H9 (cell line): ENCODE results near the gene CACNA2D4. TPM values are rescaled to one million over a fixed set of nuclear protein-coding genes. Genes with fewer than 3 reads are reported as not detected.

Source experiments
- DNase-seq: peaks from one replicate; pipeline ENCODE4 v3.0.0-alpha.2; 2017
- H2AFZ ChIP-seq: one replicate; pipeline ENCODE4 v1.6.1; 2013; ENCODE audit warnings: mild to moderate bottlenecking, low read length, control low read depth, moderate library complexity
- H2AK5ac ChIP-seq: 2 replicates; pipeline ENCODE4 v1.6.1; 2013; ENCODE audit warnings: low read length, control low read depth, mixed read lengths; ENCODE audit not compliant: insufficient read length
- H2BK120ac ChIP-seq: one replicate; pipeline ENCODE4 v1.6.1; 2013; ENCODE audit warnings: low read depth, mild to moderate bottlenecking, low read length, control low read depth, inconsistent platforms; ENCODE audit not compliant: poor library complexity, severe bottlenecking
- H2BK12ac ChIP-seq: 2 replicates; pipeline ENCODE4 v1.6.1; 2013; ENCODE audit warnings: low read length, control low read depth, mixed read lengths, low read depth; ENCODE audit not compliant: insufficient read length
- H2BK15ac ChIP-seq: 2 replicates; pipeline ENCODE4 v1.6.1; 2013; ENCODE audit warnings: low read depth, low read length, control low read depth
- H2BK20ac ChIP-seq: one replicate; pipeline ENCODE4 v1.6.1; 2013; ENCODE audit warnings: low read depth, mild to moderate bottlenecking, low read length, control low read depth, inconsistent platforms; ENCODE audit not compliant: poor library complexity, severe bottlenecking
- H2BK5ac ChIP-seq: 2 replicates; pipeline ENCODE4 v1.6.1; 2013; ENCODE audit warnings: low read length, control low read depth, mixed read lengths; ENCODE audit not compliant: insufficient read length
- H3K14ac ChIP-seq: 2 replicates; pipeline ENCODE4 v1.6.1; 2013; ENCODE audit warnings: low read length, control low read depth; ENCODE audit not compliant: insufficient read depth
- H3K18ac ChIP-seq: 2 replicates; pipeline ENCODE4 v1.6.1; 2013; ENCODE audit warnings: low read depth, mild to moderate bottlenecking, mixed read lengths, low read length, control low read depth; ENCODE audit not compliant: insufficient read length
- H3K23ac ChIP-seq: 2 replicates; pipeline ENCODE4 v1.6.1; 2013; ENCODE audit warnings: low read length, control low read depth, mixed read lengths, low read depth; ENCODE audit not compliant: insufficient read length
- H3K23me2 ChIP-seq: 2 replicates; pipeline ENCODE4 v1.6.1; 2013; ENCODE audit warnings: low read depth, mild to moderate bottlenecking, mixed read lengths, low read length, control low read depth; ENCODE audit not compliant: insufficient read length, poor library complexity, severe bottlenecking
- H3K27ac ChIP-seq: 2 replicates; pipeline ENCODE4 v1.5.1; 2013; ENCODE audit warnings: low read length, control low read depth, mixed read lengths, low read depth; ENCODE audit not compliant: insufficient read length
- H3K27me3 ChIP-seq: 2 replicates; pipeline ENCODE4 v1.6.1; 2013; ENCODE audit warnings: low read length, control low read depth, inconsistent platforms; ENCODE audit not compliant: insufficient read depth
- H3K4ac ChIP-seq: 2 replicates; pipeline ENCODE4 v1.6.1; 2013; ENCODE audit warnings: low read depth, mild to moderate bottlenecking, control low read depth, inconsistent platforms, low read length, moderate library complexity
- H3K4me1 ChIP-seq: 2 replicates; pipeline ENCODE4 v1.6.1; 2013; ENCODE audit warnings: low read length, control low read depth, inconsistent platforms; ENCODE audit not compliant: insufficient read depth
- H3K4me2 ChIP-seq: 2 replicates; pipeline ENCODE4 v1.6.1; 2013; ENCODE audit warnings: low read length, control low read depth, mixed read lengths; ENCODE audit not compliant: insufficient read length, insufficient read depth
- H3K56ac ChIP-seq: 2 replicates; pipeline ENCODE4 v1.6.1; 2013; ENCODE audit warnings: low read depth, mild to moderate bottlenecking, mixed read lengths, low read length, control low read depth; ENCODE audit not compliant: insufficient read length
- H3K79me1 ChIP-seq: 2 replicates; pipeline ENCODE4 v1.6.1; 2013; ENCODE audit warnings: low read depth, mild to moderate bottlenecking, moderate library complexity, low read length, control low read depth, inconsistent platforms; ENCODE audit not compliant: insufficient read depth, poor library complexity, severe bottlenecking
- H3K79me2 ChIP-seq: 2 replicates; pipeline ENCODE4 v1.6.1; 2013; ENCODE audit warnings: low read length, control low read depth, inconsistent platforms; ENCODE audit not compliant: insufficient read depth
- H3K9ac ChIP-seq: 2 replicates; pipeline ENCODE4 v1.6.1; 2013; ENCODE audit warnings: low read length, control low read depth, mixed read lengths; ENCODE audit not compliant: insufficient read length; ENCODE audit errors: extremely low read depth
- H3K9me3 ChIP-seq: one replicate; pipeline ENCODE4 v1.6.1; 2013; ENCODE audit warnings: low read depth, low read length, inconsistent platforms; ENCODE audit not compliant: control insufficient read depth
- H3T11ph ChIP-seq: one replicate; pipeline ENCODE4 v1.6.1; 2013; ENCODE audit warnings: mild to moderate bottlenecking, low read length, control low read depth, inconsistent platforms
- H4K20me1 ChIP-seq: one replicate; pipeline ENCODE4 v1.6.1; 2013; ENCODE audit not compliant: control insufficient read depth, insufficient read length, insufficient read depth
- H4K5ac ChIP-seq: 2 replicates; pipeline ENCODE4 v1.6.1; 2013; ENCODE audit warnings: low read depth, mild to moderate bottlenecking, mixed read lengths, low read length, control low read depth; ENCODE audit not compliant: insufficient read length
- H4K8ac ChIP-seq: replicated peaks from 2 replicates; pipeline ENCODE4 v1.6.1; 2013; ENCODE audit warnings: low read length, control low read depth, mixed read lengths, low read depth; ENCODE audit not compliant: insufficient read length
- H4K91ac ChIP-seq: 2 replicates; pipeline ENCODE4 v1.6.1; 2013; ENCODE audit warnings: low read depth, mild to moderate bottlenecking, moderate library complexity, mixed read lengths, low read length, control low read depth; ENCODE audit not compliant: insufficient read length
- H3K27ac Mint-ChIP-seq, 3 experiments: 2 replicates in 2 of 3; 3 replicates in 1 of 3; pipeline ENCODE4 v1.8.0; 2020 to 2021; ENCODE audit warnings: mixed read lengths in 3 of 3, mild to moderate bottlenecking in 1 of 3, moderate library complexity in 1 of 3
- H3K27me3 Mint-ChIP-seq: 2 replicates; pipeline ENCODE4 v1.8.0; 2021; ENCODE audit warnings: low read depth, mild to moderate bottlenecking, moderate library complexity, mixed read lengths
- H3K36me3 Mint-ChIP-seq, 3 experiments: 2 replicates in 2 of 3; 3 replicates in 1 of 3; pipeline ENCODE4 v1.8.0; 2020 to 2021; ENCODE audit warnings: low read depth in 3 of 3, mixed read lengths in 3 of 3; ENCODE audit not compliant: insufficient read depth in 1 of 3
- H3K4me1 Mint-ChIP-seq, 2 experiments: 2 replicates each; pipeline ENCODE4 v1.8.0; 2020; ENCODE audit warnings: mixed read lengths in 2 of 2
- H3K4me3 Mint-ChIP-seq, 2 experiments: 2 replicates in 1 of 2; 3 replicates in 1 of 2; pipeline ENCODE4 v1.8.0; 2020 to 2021; ENCODE audit warnings: mild to moderate bottlenecking in 2 of 2, mixed read lengths in 2 of 2, moderate library complexity in 1 of 2
- H3K9me3 Mint-ChIP-seq, 2 experiments: 2 replicates in 1 of 2; 3 replicates in 1 of 2; pipeline ENCODE4 v1.8.0; 2020; ENCODE audit warnings: mild to moderate bottlenecking in 2 of 2, mixed read lengths in 2 of 2, moderate library complexity in 1 of 2
- WGBS: extraction: QIAGEN DNeasy Blood & Tissue Kit; methylation state at CpG from one replicate; pipeline ENCODE4 v1.1.7; 2013; ENCODE audit warnings: missing lambda C conversion rate, low lambda C conversion rate, mixed read lengths; ENCODE audit not compliant: insufficient read length; ENCODE audit errors: extremely low coverage; 5-methylcytosine and 5-hydroxymethylcytosine counted together
- total RNA-seq: library from RNA; stranded (reverse); gene quantifications from 2 replicates; pipeline ENCODE4 v1.2.1, GENCODE V29; 2021
- TF ChIP-seq, protein P1 (sequence below): fragments of 200-600 bp; sonication (generic); conservative IDR thresholded peaks from 3 replicates; pipeline ENCODE4 v1.8.0; 2021; ENCODE audit warnings: antibody characterized with exemption, mild to moderate bottlenecking

Gene CACNA2D4
- total RNA-seq, 1 experiment from 2014 or later, result 0.79 TPM

DNA sequence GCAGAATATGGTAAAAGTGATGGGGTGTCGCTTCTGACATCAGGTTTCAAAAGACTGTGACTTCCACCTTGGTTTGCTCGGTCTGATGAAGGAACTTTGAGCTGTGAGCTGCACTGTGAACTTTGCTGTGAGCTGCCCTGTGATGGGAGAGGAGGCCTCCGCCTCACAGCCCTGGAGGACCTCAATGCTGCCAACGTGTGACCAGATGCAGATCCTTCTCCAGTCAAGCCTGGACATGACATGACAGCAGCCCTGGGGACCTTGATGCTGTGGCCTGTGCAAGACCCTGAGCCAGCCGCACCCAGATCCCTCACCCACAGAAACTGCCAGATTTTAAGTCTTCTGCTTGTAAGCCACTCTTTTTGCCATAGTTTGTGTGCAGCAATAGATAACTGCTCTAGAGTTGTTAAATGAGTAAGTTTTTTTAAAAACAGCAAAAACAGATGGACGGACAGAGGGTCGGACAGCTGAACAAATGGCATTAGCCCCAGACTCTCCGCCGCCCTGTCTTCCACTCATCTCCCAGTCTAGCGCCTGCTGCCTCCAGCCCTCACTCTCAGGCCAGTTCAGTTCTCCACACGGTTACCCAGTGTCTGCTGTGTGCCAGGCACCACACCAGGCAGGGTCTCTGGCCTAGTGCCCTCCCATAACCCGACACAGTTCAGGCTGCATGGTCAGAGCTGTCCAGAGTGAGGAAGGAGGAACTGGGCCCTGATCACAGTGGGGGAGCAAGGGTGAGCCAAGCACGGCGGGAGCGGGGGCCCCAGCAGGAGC, 111.2 kb downstream of the CACNA2D4 start:
- WGBS, result no CpG with 5 or more reads among the region's 15 CpGs
- DNase-seq, result no peak
- H3K4me2 ChIP-seq, result no peak overlapping the region
- no peak overlapping the region for H3T11ph ChIP-seq
- no peaks in the 10 kb centered on the region for H3K23me2 ChIP-seq
- no peak overlapping the region for H2BK5ac ChIP-seq
- H4K5ac ChIP-seq, result no peak overlapping the region
- Mint-ChIP-seq H3K36me3 (no peaks in the 10 kb centered on the region), H3K4me1 (peaks cover 0 to 6% of the 10 kb centered on the region in 2 experiments; a peak in 2 of 4 replicates), H3K27ac (no peak overlapping the region), H3K4me3 (no peak overlapping the region), H3K9me3 (no peaks in the 10 kb centered on the region), H3K27me3 (no peaks in the 10 kb centered on the region; the same call in 1 of the 2 replicates)
- no peak overlapping the region for H3K23ac ChIP-seq
- no peaks in the 10 kb centered on the region for H4K20me1 ChIP-seq
- H3K9me3 ChIP-seq, result no peaks in the 10 kb centered on the region
- H2BK120ac ChIP-seq, result no peak overlapping the region
- H3K56ac ChIP-seq, result no peak overlapping the region
- H3K4me1 ChIP-seq, result no peaks in the 10 kb centered on the region
- no peak overlapping the region for H4K8ac ChIP-seq
- no peak overlapping the region; the same call in 1 of the 2 replicates for H3K14ac ChIP-seq
- no peak overlapping the region for H3K9ac ChIP-seq
- no peak overlapping the region for H3K27ac ChIP-seq
- no peaks in the 10 kb centered on the region for H3K79me1 ChIP-seq
- H2AFZ ChIP-seq, result no peak overlapping the region
- H2BK20ac ChIP-seq, result no peak overlapping the region
- no peak overlapping the region for H4K91ac ChIP-seq
- no peak overlapping the region for H2AK5ac ChIP-seq
- 0 out of 2 replicates have a peak, but pooled peaks cover 2% of the 10 kb centered on the region for H3K27me3 ChIP-seq
- TF ChIP-seq, protein P1, sequence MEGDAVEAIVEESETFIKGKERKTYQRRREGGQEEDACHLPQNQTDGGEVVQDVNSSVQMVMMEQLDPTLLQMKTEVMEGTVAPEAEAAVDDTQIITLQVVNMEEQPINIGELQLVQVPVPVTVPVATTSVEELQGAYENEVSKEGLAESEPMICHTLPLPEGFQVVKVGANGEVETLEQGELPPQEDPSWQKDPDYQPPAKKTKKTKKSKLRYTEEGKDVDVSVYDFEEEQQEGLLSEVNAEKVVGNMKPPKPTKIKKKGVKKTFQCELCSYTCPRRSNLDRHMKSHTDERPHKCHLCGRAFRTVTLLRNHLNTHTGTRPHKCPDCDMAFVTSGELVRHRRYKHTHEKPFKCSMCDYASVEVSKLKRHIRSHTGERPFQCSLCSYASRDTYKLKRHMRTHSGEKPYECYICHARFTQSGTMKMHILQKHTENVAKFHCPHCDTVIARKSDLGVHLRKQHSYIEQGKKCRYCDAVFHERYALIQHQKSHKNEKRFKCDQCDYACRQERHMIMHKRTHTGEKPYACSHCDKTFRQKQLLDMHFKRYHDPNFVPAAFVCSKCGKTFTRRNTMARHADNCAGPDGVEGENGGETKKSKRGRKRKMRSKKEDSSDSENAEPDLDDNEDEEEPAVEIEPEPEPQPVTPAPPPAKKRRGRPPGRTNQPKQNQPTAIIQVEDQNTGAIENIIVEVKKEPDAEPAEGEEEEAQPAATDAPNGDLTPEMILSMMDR, result no peak
- no peak overlapping the region for H2BK12ac ChIP-seq
- no peaks in the 10 kb centered on the region for H3K79me2 ChIP-seq
- no peak overlapping the region for H3K18ac ChIP-seq
- H2BK15ac ChIP-seq, result no peak overlapping the region
- no peak overlapping the region for H3K4ac ChIP-seq
